HG03064 (cell line): Measurements from ENCODE around the gene LYPD5.
"Not testable (repeated sequence)": the region's sequence is repeated elsewhere in the genome, so short reads cannot be mapped to it uniquely, and the experiment has no call there.

ENCODE experiments used
- ATAC-seq: cut with Tn5 transposase; IDR thresholded peaks from one replicate; pipeline ENCODE4 v1.9.1; 2021; ENCODE audit warnings: low read depth; ENCODE audit not compliant: unreplicated experiment

LYPD5 gene

DNA sequence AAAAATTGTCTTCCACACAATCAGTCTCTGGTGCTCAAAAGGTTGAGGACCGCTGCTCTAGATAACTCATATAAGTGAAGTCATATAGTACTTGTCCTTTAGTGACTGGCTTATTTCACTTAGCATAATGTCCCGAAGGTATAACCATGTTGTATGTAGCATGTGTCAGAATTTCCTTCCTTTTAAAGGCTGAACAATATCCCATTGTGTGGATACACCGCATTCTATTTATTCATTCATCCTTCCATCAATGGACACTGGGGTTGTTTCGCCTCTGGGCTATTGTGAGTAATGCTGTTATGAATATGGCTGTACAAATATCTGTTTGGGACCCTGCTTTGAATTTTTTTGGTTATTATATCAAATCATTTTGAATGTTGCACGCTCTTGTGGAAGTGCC is 4.6 kb upstream of the LYPD5 start:
- no peak for ATAC-seq

DNA sequence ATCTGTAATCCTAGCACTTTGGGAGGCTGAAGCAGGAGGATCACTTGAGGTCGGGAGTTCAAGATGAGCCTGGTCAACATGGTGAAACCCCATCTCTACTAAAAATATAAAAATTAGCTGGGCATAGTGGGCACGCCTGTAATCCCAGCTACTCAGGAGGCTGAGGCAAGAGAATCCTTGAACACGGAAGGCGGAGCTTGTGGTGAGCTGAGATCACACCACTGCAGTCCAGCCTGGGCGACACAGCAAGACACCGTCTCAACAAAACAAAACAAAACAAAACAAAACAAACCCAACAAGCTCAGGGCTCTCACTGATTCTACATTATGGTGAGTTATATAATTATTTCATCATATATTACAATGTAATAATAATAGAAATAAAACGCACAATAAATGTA is 4.2 kb upstream of the LYPD5 start:
- ATAC-seq: not testable (repeated sequence)

DNA sequence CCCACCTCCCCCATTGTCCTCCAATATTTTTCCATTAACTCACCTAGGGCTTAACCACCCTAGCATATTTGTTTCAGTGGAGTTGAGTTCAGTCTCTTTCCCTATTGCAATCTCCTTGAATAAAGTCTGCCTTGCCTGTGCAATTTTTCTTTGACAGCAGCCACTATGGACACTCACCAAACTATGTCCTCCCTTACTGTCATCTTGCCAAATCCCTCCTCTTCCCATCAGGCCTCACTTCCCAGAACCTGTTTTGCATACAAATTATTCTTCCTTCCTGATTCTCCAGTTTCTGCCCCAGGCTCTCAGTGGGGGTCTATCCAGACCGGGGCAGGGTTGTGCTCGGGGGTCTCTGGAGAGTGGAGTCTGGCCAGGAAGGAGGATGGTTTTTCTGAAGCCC is 2.2 kb upstream of the LYPD5 start:
- ATAC-seq: no peak

DNA sequence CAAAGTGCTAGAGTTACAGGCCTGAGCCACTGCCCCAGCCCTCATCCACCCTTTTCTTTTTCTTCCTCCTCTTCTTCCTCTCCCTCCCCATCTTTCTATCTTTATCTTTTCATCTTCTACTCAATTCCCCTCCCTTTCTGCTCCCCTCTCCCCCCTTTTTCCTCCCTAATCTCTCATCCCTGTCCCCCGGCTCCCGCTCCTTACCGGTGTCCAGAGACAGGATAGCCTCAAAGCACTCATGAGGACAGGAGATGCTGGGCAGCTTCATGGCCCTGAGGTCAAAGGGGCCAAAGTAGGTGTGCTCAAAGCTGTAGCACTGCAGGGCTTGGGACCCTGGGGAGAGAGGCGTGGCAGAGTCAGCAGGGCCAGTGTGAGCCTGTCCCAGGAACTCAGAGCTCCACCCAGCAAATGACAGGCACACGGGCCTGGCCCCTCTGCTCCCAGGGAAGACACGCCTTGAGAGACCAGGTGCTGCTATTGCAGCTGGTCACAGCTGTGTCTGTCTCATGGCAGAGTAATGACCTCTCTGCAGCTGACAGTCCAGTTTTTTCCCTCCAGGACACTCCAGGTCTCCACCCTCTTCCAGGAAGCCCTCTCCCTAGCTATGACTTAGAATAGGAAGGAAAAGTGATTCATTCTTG is 2.6 kb downstream of the LYPD5 start:
- no peak for ATAC-seq

DNA sequence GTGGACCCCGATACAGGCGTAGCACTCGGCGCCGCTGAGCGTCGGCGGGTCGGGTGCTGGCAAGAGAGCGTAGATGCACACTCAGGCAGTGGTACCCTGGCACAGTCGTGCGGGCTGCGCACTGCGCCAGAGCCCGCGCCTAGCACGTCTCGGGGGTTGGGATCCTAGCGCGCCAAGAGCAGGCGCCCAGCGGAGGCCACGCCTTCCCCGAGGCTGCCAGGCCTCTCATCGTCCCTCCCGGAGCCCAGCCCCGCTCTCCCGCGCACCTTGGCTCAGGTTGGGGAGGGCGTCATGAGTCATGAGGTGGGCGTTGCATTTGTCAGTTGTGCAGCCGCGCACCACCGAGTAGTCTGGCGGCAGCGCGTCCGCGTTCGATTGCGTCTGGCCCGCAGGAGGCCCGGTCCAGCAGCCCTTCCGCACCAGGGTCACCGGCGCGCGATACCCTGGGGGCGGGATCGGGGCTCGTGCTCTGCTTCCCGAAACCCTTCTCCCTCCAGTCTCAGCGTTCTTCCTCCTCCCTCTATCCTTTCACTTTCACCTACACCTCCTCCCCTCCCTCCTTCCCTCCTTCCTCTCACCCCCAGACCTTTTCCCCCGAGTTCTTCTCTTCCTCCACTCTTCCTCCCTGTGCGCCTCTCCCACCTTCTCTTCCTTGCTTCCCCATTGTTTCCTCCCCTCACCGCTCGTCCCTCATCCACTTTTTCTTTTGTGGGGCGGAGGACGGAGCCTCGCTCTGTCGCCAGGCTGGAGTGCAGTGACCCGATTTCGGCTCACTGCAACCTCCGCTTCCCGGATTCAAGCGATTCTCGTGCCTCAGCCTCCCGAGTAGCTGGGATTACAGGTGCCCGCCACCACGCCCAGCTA is 3.5 kb downstream of the LYPD5 start:
- ATAC-seq: no peak

DNA sequence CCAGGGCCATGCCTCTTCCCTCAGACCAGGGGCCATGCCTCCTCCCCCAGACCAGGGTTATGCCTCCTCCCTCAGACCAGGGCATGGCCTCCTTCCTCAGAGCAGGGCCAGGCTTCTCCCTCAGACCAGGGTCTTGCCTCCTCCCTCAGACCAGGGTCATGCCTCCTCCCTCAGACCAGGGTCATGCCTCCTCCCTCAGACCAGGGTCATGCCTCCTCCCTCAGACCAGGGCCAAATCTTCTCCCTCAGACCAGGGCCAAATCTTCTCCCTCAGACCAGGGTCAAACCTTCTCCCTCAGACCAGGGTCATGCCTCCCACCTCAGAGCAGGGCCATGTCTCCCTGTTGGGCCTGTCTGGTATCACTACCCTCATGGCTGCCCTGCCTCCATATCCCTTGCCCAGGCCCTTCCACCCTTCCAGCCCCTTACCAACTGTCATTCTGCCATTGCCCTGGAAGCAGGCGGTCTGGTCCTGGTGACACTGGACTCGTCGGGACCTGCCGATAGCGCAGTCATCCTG is 4.2 kb downstream of the LYPD5 start:
- no peak for ATAC-seq

DNA sequence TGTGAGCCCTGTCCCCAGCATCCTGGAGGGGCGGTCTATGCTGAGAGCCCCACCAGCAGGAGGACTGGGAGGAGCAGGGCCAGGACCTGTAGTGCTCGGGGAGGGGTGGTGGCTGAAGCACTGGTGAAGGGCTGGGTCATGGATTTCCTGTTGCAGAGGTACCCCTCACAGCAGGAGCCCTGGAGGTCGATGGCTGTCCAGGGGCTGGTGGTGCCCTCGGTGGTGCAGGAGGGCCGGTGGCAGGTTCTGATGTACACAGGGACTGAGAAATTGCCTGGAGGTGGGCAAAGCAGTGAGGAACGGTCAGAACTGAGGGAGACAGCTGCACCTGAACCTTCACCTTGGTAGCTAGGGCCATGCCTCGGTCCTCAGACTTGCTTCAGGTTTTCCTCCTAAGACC is 4.7 kb downstream of the LYPD5 start:
- ATAC-seq: no peak

DNA sequence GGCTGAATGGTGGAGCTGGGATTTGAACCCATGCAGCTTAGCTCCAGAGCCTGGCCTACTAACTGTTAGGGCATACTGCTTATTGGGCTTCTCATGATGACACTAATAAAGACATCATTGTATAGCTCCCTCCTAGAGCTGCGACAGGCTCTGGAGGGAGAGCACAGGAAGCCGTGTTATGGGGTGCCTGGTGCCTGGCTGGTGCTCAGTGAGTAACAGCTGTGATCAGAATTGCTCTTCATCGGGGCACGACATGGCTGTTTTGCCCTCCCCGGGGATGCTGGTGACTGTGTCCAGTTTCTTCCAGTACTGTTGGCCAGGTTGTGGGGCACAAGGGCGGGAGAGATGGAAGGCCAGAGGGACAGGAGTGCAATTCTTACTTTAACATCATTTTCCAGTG is 5.1 kb downstream of the LYPD5 start:
- ATAC-seq: no peak

DNA sequence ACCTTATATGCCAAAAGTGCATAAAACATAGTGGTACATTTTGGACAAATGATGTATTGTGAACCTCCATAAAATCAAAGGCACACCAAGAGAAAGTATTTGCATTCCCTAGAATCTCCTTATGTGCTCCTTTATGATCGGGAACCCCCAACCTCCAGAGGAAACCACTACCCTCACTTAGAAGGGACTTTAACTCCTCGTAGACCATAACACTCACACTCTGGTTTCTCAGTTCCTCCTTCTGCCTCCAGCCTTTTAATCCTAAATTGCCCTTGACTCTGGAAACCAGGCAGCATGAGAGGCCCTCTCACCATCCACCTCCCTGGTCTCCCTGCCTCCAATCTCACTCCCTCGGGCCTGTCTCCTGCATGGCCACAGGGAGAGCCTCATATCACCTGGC is 11.7 kb downstream of the LYPD5 start:
- no peak for ATAC-seq

DNA sequence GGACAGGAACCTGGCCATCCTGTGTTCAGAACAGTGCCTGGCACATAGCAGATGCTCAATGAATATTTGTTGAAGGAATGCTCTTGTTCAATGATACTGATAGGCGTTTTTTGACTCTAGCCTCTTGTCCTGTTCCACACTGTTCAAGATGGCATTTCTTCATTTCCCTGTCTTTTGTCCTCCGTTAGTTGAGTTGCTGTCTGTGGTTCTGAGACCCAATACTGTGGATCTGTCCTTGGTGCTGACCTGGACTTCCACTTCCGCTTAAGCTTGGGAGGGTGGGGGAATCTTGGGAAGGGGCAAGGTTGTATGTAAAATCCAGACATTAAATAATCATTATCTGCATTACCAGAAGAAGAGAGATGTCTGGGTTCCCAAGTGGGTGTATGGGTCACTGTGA is 13.2 kb downstream of the LYPD5 start:
- no peak for ATAC-seq

DNA sequence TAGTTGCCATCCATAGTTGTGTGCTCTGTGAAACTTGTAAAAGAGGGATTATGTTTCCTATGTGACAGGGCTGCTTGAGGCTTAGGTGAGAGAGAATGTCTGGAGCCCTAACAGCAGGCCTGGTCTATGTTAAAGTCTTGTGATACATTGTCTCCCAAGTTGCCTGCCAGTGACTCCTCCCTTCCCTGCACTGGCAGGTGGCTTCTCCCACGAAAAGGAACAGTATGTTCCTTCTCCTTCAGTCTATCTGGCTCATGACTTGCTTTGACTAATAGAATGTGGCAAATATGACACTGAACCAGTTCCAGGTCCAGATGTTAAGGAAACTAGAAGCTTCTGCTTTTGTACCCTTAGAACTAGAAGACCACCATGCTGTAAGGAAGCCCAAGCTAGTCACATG is 15.6 kb downstream of the LYPD5 start:
- no peak for ATAC-seq

DNA sequence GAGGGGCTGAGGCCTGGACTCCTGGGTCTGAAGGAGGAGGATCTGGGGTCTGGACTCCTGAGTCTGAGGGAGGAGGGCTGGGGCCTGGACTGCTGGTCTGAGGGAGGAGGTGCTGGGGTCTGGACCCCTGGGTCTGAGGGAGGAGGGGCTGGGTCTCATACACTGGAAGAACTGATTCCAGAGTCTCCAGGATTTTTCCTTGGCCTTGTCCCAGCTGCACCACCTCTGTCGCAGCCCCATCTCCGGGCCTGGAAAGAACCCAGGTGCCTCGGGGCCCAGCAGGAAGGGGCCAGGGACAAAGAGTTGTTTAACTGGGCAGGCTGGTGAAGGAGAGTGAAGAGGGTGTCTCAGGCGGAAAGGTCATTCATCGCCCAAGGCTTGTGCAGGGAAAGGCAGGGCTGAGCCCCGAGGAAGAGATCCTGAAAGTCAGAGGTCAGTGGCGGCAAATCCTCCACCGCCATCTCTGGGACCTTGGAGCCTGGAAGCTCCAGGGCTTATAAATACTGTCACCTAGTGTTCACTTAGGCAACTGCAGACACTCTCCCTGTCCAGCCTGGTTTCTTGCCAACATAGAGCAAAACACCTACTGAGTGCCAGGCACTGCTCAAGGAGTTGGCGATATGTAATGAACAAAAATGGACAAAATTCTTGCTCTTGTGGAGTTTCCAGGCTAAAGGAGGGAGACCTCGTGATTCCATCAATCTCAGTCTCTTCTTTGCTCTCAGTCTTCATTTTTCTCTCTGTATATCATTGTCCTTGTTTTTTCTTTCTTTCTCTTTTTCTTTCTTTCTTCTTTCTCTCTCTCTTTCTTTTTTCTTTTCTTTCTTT is 17.1 kb downstream of the LYPD5 start:
- no peak for ATAC-seq

DNA sequence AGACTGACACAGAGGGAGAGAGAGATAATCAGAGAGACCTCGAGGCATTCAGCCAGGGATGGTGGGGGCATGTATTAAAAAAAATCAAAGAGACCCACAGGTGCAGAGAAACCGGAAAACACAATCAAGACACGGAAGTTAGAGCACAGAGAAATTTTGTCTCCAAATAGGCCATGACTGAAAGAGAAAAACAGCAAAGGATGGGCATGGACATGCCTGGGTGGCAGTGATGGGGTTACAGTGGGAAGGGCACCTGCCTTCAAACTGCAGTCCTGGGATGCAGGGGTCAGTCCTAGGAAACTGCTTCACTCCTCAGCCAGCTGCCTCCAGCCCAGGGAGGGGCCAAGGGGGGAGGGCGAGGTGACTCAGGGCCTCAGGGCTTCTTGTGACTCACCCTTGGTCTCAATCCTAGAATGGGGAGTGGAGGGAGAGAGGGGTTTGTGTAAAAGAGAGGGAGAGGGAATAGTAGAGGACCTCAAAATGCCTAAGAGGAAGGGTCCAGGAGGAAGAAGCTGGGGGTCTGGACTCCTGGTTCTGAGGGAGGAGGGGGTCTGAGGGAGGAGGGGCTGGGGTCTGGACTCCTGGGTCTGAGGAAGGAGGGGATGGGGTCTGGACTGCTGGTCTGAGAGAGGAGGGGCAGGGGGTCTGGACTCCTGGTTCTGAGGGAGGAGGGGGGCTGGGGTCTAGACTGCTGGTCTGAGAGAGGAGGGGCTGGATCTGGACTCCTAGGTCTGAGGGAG is 17.8 kb downstream of the LYPD5 start:
- ATAC-seq: no peak

DNA sequence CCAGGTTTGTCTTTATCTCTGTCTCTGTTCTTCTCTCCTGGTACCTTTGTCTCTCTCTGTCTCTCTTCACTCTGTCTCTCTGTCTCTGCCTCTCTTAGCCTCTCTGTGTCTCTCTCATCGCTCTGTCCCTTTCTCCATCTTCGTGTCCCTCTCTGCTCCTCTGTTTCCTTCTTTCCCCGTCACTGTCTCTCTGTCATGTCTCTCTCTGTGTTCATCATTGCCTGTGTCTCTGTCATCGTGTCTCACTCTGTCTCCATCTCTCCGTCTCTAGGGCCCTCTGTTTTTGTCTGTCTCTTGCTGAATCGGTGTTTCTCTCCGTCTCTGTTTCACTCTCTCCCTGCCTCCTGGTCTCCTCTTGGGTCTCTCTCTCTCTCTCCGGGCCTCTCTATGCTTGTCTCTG is 18.6 kb downstream of the LYPD5 start:
- ATAC-seq: no peak

DNA sequence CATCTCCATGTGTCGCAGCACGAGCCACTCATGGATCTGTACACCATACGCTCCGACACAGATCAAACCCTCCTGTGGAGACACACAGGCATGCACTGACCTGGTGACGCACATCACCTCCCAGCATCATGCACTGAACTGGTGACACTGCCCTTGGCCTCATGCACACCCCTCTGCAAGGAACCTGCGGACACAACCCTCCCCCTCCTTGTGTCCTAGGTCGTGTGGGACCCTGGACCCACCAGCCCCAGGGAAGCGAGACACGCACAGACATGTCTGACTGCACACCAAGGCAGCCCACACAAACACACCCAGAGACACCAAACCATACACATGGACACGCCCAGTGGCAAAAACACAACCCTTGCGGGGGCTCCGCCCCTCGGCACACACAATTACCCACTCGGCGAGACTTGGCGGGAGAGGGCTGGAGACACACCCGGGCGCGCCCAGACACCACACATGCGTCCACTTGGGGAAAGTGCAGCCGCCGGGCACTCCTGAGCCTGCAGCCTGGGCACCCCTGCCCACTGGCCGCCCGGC is 19.5 kb downstream of the LYPD5 start:
- ATAC-seq: no peak

DNA sequence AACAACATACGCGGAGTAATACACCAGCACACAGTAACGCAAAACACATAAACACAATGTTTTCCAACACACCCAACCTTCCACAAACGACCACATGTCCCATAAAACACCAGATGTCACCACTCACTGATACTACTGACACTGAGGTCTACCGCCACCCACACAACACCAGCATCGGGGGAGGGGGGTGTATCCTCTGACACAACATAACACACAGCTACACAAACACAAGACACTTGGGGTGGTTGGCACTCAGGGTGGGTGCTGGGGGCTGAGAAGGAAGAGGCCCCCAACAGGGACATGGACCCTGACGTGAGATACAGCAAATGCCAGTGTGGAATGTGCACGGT is 20.0 kb downstream of the LYPD5 start:
- no peak for ATAC-seq

DNA sequence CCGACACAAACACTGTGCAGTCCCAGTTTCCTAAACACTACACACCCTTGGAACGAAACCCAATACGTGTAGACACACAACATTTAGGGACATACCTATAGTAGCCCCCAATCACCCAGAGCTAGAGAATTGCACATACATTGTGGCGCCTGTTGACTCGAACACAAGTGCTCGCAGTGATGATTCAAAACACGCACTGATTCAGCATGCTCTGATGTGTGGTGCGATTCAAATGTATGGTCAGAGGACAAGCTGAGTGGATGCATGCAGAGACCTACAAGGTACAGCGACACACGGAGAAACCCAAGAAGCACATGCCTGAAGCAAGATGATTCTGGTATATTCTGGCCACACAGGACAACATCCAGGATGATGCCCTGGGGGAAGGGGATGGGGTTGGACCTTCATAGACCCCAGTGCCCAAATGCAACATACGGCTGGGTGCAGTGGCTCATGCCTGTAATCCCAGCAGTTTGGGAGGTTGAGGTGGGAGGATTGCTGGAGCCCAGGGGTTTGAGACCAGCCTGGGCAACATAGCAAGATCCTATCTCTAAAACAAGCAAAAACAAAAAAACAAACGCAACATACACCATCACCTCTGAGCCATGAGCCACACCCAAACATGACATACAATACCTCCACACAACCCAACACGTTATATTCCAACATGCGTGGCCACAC is 20.5 kb downstream of the LYPD5 start:
- ATAC-seq: no peak

DNA sequence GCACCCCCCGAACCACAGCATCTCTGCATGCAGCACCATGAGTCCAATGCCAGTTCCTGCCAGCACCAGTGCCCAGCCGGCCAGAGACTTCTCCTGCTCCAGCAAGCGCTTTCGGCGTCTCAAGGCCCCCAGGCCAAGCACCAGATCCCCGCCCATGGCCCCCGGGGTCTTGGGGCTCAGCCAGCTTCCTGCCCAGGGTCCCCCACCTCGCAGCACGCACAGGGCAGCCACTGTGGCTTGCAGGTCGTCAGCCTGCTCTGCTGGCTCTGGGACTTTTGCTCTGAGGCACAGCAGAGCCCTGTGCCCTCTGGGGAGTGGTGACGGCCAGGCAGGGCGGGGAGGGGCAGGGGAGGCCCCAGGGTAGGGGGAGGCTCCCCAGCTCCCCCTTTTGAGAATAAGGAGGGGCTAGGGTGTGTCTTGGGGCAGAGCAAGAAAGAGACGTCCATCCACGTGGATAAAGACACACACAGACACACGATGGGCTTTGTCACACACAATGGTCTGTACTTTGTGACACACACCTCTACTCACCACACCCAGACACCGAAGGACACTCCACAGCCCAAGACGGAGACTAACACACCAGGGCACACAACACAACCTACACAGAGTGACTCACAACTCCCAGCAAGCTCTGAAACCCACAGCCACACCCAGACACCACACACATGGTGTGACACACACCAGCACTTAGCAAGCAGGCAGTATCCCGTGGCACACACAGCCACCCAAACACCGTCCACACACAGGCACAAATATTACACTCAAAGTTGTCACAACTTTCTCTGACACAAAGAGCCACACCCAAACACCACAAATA is 21.3 kb downstream of the LYPD5 start, which contains the start of gene KCNN4:
KCNN4 (minus strand) TSS at position 268 of the 820 bp plus-strand sequence; CDS start at position 156, 112 bp downstream.
- no peak for ATAC-seq

DNA sequence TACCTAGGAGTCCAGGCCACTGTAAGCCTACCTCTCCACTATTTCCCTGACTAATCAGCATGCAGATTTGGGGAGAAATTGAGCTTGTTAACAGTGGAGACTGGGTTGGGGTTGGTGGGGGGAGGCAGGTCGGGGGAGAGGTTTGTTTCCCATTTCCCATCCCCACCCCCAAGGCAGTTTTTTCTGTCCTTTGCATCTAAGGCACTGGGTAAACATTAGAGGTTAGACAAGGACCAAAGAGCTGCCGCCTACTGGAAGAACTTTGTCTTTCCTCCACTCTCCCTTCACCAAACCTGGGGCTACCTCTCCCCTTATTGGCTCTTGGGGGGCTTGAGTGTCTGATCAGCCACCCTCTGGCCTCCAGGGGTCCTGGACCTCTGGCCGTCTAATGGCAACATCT is 22.4 kb downstream of the LYPD5 start:
- no peak for ATAC-seq
